Right atrium auricular region (tissue), 2 donors: Measurements from ENCODE around the gene ADCY4. TPM values are rescaled to one million over a fixed set of nuclear protein-coding genes. Genes with fewer than 3 reads are reported as not detected.

Experiments used
- DNase-seq: peaks from one replicate; pipeline ENCODE4 v3.0.0-alpha.2; 2019; ENCODE audit warnings: low spot score
- H3K27ac ChIP-seq, 2 donors: fragments of 200-600 bp; sonication (generic); 1 replicate in 1 of 2; 2 replicates in 1 of 2; pipeline ENCODE4 v1.5.1; 2016 to 2019
- H3K27me3 ChIP-seq, 2 donors: fragments of 200-600 bp; sonication (generic); one replicate each; pipeline versions ENCODE4 v1.5.1 to v1.6.0; 2017 to 2019
- H3K36me3 ChIP-seq: fragments of 200-600 bp; sonication (generic); one replicate; pipeline ENCODE4 v1.5.1; 2016
- H3K4me1 ChIP-seq, 2 donors: fragments of 200-600 bp; sonication (generic); one replicate each; pipeline versions ENCODE4 v1.5.1 to v1.6.0; 2017 to 2019
- H3K4me3 ChIP-seq, 2 donors: fragments of 200-600 bp; sonication (generic); 1 replicate in 1 of 2; 2 replicates in 1 of 2; pipeline ENCODE4 v1.5.1; 2017 to 2019; ENCODE audit warnings: mild to moderate bottlenecking in 1 of 2, moderate library complexity in 1 of 2
- H3K9me3 ChIP-seq, 2 donors: fragments of 200-600 bp; sonication (generic); one replicate each; pipeline ENCODE4 v1.5.1; 2019
- total RNA-seq, 2 donors: library from RNA; depleted of rRNA; stranded (reverse); fragments of >200 nt; gene quantifications; one replicate each; pipeline ENCODE4 v1.1.0, GENCODE V29; 2016
- TF ChIP-seq, protein P1 (sequence below), 2 donors: fragments of 200-600 bp; sonication (generic); IDR thresholded peaks; one replicate each; pipeline ENCODE4 v1.5.1; 2019; ENCODE audit warnings: antibody characterized with exemption in 2 of 2

Gene ADCY4
- total RNA-seq, 2 donors from 2014 or later = 17.1 to 25.5 TPM

- no peak for DNase-seq
- Histone ChIP-seq H3K9me3 (no peaks in the 10 kb centered on the region), H3K27me3 (no peaks in the 10 kb centered on the region), H3K4me1 (peaks cover 0 to 66% of the 10 kb centered on the region in 2 donors), H3K27ac (peak overlapping the region; percentile 17 to 48), H3K4me3 (no peak overlapping the region), H3K36me3 (no peaks in the 10 kb centered on the region)
- TF ChIP-seq, protein P1, sequence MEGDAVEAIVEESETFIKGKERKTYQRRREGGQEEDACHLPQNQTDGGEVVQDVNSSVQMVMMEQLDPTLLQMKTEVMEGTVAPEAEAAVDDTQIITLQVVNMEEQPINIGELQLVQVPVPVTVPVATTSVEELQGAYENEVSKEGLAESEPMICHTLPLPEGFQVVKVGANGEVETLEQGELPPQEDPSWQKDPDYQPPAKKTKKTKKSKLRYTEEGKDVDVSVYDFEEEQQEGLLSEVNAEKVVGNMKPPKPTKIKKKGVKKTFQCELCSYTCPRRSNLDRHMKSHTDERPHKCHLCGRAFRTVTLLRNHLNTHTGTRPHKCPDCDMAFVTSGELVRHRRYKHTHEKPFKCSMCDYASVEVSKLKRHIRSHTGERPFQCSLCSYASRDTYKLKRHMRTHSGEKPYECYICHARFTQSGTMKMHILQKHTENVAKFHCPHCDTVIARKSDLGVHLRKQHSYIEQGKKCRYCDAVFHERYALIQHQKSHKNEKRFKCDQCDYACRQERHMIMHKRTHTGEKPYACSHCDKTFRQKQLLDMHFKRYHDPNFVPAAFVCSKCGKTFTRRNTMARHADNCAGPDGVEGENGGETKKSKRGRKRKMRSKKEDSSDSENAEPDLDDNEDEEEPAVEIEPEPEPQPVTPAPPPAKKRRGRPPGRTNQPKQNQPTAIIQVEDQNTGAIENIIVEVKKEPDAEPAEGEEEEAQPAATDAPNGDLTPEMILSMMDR (IDR thresholded peaks at IDR 0.05) = no peak
Measured at GRCh38 chr14:24315243-24315806, 19.5 kb downstream of the ADCY4 start.

DNA sequence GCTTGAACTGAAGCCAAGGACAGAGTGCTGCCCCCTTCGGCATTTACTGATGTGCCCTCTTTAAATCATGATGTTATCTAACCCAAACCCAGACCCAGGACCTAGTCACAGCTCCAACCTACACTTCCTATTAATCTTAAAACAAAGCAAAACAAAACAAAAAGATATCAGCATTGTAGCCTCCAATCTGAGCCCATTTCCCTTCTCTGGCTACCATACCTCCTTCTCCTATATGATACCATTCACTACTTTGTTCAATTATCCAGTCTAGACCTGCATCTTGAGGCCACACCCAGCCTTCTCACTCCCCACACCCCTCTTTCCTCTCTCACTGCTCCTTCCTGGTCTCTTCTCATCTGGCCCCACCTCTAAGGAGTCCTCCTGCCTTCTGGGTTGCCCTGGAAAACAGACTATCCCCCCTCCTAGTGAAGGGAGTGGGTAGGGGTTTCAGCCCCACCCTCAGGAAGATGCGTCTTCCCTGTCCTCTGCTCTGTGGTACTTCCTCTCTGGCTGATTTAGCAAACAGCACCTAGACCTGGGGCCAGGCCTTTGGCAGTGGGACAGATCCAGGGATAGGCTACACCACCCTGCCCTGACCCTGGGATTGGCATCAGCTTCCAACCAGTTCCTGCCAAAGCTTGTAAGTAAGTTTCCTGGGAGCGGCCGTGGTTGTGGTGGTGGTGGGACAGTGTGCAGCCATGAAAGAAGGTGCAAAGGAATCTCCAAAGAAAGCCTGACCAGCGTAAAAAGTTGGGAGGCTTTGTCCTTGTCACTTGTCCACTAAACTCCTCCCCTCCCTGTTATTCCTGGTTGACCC is 20.3 kb downstream of the ADCY4 start:
- Histone ChIP-seq H3K4me3 (no peak overlapping the region), H3K36me3 (no peaks in the 10 kb centered on the region), H3K27ac (peak overlapping the region in 1 of 2 donors; percentile 26), H3K4me1 (peaks cover 0 to 73% of the 10 kb centered on the region in 2 donors), H3K27me3 (no peaks in the 10 kb centered on the region), H3K9me3 (no peaks in the 10 kb centered on the region)
- DNase-seq = no peak
- TF ChIP-seq, protein P1 (IDR thresholded peaks at IDR 0.05) = no peak

GRCh38 chr14:24313913-24314312 is 21.0 kb downstream of the ADCY4 start:
- Histone ChIP-seq H3K4me1 (peaks cover 0 to 75% of the 10 kb centered on the region in 2 donors), H3K36me3 (no peaks in the 10 kb centered on the region), H3K27me3 (no peaks in the 10 kb centered on the region), H3K4me3 (no peak overlapping the region), H3K27ac (peak overlapping the region in 1 of 2 donors; percentile 26), H3K9me3 (no peaks in the 10 kb centered on the region)
- TF ChIP-seq, protein P1 (IDR thresholded peaks at IDR 0.05) = no peak
- DNase-seq = no peak

GRCh38 chr14:24312736-24313507 is 21.9 kb downstream of the ADCY4 start:
- no peaks in the 10 kb centered on the region for H3K36me3 ChIP-seq
- no peak overlapping the region for H3K4me3 ChIP-seq
- H3K4me1 ChIP-seq = peaks cover 0 to 76% of the 10 kb centered on the region in 2 donors
- TF ChIP-seq, protein P1 (IDR thresholded peaks at IDR 0.05) = no peak
- no peak for DNase-seq
- no peaks in the 10 kb centered on the region for H3K9me3 ChIP-seq
- peak overlapping the region; percentile 75 to 86 for H3K27ac ChIP-seq
- H3K27me3 ChIP-seq = no peaks in the 10 kb centered on the region

DNA sequence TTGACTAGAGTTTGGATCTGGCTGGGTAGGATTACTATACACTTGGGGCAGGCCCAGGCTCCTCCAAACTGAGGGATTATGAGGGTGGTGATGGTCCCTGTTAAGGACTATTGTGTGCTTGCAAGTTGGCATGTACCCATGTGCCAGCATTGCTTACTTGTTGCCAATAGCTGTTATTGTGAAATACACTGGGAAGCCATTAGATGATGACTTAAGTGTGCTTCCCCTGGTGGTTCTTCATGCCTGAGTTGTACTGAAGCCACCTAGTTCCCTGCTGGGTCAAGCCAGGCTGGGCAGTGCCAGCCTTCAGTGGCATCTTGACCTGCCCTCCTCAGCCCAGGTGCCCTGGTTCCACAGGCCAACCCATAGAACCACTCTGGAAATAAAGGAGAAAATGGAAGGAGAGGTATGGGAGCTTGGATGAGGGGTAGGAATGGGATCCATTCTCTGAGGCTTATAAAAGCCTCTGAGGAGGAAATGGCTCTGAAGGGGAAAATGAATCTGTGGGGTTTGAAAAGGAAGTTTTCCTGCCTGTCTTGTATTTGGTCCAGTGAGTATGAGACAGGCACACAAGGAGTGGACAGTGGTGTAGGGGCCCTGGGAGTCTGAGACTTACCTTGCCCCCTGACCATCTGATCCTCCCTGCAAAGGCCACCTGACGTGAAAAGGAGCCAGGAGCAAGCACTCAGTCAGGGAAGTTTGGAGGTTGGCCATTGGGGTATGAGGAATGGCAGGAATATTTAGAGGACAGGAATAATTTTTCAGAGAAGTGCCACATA is 22.8 kb downstream of the ADCY4 start:
- H3K27ac ChIP-seq = peak overlapping the region; percentile 75 to 86
- H3K36me3 ChIP-seq = peaks cover 3% of the 10 kb centered on the region
- H3K27me3 ChIP-seq = no peaks in the 10 kb centered on the region
- no peak for DNase-seq
- H3K4me1 ChIP-seq = peaks cover 0 to 75% of the 10 kb centered on the region in 2 donors
- H3K9me3 ChIP-seq = no peaks in the 10 kb centered on the region
- H3K4me3 ChIP-seq = peak overlapping the region in 1 of 2 donors; percentile 64
- TF ChIP-seq, protein P1 (IDR thresholded peaks at IDR 0.05) = no peak
